AG10803 (cell line): ENCODE measurements around the gene RAB4B.
"Not testable (repeated sequence)": the region's sequence is repeated elsewhere in the genome, so short reads cannot be mapped to it uniquely, and the experiment has no call there.

Source experiments
- DNase-seq: peaks from one replicate; pipeline ENCODE4 v3.0.0; 2010; ENCODE audit warnings: low read depth
- H3K4me3 ChIP-seq: 2 replicates; pipeline ENCODE4 v1.5.1; 2011; ENCODE audit warnings: mild to moderate bottlenecking, low read length, control low read depth
- TF ChIP-seq, protein P1 (sequence below): conservative IDR thresholded peaks from 2 replicates; pipeline ENCODE4 v1.5.1; 2011; ENCODE audit warnings: mild to moderate bottlenecking, low read length, control low read depth, inconsistent platforms

Gene RAB4B

DNA sequence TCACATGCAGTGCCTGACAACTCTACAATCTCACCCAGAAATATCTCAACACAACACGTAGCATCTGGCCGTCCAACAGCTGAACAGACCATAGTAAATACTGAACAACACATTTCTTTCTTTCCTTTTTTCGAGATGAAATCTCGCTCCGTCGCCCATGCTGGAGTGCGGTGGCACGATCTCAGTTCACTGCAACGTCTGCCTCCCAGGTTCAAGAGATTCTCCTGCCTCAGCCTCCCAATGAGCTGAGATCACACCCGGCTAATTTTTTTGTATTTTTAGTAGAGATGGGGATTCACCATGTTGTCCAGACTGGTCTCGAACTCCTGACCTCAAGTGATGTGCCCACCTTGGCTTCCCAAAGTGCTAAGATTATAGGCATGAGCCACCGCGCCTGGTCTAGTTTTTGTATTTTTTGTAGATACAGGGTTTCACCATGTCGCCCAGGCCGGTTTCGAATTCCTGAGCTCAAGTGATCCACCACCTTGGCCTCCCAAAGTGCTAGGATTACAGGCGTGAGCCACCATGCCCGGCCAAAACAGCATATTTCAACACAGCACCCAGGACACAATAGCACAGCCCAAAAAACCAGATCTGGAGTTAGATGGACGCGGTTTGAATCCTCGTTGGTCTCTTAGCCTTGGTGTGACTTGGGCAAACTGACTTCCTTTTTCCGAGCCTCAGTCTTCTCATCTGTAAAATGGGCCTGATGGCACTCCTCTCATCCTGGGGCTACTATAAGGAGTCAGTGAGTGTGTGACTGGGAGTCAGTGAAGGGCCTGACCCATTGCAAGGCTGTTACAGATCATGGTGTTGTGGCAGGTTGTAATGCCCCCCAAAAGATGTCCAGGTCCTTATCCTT, 49.6 kb downstream of the RAB4B start:
- TF ChIP-seq, protein P1, sequence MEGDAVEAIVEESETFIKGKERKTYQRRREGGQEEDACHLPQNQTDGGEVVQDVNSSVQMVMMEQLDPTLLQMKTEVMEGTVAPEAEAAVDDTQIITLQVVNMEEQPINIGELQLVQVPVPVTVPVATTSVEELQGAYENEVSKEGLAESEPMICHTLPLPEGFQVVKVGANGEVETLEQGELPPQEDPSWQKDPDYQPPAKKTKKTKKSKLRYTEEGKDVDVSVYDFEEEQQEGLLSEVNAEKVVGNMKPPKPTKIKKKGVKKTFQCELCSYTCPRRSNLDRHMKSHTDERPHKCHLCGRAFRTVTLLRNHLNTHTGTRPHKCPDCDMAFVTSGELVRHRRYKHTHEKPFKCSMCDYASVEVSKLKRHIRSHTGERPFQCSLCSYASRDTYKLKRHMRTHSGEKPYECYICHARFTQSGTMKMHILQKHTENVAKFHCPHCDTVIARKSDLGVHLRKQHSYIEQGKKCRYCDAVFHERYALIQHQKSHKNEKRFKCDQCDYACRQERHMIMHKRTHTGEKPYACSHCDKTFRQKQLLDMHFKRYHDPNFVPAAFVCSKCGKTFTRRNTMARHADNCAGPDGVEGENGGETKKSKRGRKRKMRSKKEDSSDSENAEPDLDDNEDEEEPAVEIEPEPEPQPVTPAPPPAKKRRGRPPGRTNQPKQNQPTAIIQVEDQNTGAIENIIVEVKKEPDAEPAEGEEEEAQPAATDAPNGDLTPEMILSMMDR: no peak
- no peak overlapping the region for H3K4me3 ChIP-seq
- no peak for DNase-seq

DNA sequence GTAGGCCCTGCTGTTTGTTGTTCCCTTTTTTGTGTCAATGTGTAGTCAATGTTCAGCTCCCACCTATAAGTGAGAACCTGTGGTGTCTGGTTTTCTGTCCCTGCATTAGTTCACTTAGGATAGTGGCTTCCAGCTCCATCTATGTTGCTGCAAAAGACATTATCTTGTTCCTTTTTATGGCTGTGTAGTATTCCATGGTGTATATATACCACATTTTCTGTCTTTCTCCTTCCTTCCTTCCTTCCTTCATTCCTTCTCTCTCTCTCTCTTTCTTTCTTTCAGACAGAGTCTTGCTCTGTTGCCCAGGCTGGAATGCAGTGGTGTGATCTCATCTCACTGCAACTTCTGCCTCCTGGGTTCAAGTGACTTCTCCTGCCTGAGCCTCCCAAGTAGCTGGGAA, 51.2 kb downstream of the RAB4B start:
- no peak for DNase-seq
- TF ChIP-seq, protein P1: no peak
- H3K4me3 ChIP-seq: no peak overlapping the region

DNA sequence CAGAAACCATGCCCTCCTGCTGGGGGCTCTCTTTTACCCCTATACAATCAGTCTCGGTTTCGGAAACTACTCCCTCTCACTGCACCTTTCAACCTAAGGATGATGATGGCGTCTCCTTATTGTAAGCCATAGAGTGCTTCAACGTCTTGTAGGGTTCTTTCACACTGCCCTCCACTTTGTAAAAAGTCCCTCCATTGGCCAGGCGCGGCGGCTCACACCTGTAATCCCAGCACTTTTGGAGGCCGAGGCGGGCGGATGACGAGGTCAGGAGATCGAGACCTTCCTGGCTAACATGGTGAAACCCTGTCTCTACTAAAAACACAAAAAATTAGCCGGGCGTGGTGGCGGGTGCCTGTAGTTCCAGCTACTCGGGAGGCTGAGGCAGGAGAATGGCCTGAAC, 52.7 kb downstream of the RAB4B start:
- not testable (repeated sequence) for DNase-seq, H3K4me3 ChIP-seq

DNA sequence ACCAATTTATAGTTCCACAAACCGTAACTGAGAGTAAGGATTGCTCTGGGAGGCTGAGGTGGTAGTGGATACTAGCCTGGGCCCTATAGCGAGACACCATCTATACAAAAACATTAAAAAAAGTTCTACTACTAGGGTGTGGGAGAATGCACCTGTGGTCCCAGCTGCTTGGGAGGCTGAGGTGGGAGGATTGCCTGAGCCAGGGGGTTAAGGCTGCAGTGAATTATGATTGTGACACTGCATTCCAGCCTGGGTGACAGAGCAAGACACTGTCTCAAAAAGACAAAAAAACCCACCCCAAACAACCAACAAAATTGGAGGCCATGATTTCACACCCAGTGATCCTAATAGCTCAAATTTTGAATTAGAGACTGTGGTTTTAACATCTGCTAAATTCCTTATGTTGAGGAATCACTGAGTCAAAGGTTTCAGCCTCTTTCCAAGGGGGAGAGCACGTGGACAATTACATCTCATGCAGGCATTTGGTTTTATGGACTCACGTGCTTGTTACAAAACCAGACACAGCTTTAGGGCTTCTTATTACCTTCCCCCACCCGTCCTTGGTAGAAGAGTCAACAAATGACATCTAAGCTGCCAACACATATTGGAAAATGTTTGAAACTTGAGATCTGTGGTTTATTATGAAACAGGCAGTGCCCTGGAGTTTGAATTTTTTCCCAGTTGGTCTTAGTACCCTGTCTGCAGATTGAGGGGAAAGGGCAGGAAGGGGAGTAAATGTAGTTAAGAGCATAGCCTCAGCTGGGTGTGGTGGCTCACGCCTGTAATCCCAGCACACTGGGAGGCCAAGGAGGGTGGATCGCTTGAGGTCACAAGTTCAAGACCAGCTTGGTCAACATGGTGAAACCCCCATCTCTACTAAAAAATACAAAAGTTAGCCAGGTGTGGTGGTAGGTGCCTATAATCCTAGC, 53.7 kb downstream of the RAB4B start:
- DNase-seq: peak; percentile 100
- H3K4me3 ChIP-seq: no peak overlapping the region
- TF ChIP-seq, protein P1: no peak

DNA sequence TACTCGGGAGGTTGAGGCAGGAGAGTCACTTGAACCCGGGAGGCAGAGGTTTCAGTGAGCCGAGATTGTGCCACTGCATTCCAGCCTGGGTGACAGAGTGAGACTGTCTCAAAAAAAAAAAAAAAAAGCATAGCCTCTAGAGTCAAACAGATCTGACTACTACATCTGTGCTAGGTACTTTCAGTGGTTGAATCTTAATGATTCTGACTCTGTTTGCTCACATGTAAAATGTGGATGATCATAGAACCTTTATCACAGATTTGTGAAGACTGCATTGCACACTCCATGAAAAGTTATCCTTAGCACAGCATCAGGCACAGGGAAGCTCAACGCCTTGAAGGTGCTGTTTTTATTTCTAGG, 54.4 kb downstream of the RAB4B start:
- DNase-seq, H3K4me3 ChIP-seq: not testable (repeated sequence)

DNA sequence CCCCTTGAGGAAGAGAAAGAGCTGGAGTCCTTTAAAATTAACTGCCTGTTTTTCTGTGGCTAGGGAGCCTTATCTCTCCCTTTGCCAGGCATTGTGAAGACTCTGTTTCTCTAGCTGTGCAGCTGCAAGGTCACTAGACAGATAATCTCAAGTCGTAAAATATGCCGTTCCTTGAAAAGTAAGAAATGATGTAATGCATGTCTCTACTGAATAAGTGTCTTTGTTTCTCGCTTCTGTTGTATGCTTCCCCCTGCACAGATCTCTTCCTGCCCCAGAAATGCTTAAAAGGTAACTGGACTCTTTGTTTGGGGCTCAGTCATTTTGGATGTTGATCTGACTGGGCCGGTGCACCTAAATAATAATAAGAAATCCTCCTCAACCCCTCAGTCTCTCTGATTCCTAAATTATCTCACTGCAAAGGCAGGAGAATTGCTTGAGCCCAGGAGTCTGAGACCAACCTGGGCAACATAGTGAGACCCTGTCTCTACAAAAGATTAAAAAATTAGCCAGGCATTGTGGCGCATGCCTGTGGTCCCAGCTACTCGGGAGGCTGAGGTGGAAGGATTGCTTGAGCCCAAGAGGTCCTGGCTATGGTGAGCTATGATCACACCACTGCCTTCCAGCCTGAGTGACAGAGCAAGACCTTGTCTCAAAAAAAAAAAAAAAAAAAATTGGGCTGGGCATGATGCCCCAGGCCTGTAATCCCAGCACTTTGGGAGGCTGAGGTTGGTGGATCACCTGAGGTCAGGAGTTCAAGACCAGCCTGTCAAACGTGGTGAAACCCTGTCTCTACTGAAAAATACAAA, 55.9 kb downstream of the RAB4B start:
- DNase-seq, H3K4me3 ChIP-seq: not testable (repeated sequence)

DNA sequence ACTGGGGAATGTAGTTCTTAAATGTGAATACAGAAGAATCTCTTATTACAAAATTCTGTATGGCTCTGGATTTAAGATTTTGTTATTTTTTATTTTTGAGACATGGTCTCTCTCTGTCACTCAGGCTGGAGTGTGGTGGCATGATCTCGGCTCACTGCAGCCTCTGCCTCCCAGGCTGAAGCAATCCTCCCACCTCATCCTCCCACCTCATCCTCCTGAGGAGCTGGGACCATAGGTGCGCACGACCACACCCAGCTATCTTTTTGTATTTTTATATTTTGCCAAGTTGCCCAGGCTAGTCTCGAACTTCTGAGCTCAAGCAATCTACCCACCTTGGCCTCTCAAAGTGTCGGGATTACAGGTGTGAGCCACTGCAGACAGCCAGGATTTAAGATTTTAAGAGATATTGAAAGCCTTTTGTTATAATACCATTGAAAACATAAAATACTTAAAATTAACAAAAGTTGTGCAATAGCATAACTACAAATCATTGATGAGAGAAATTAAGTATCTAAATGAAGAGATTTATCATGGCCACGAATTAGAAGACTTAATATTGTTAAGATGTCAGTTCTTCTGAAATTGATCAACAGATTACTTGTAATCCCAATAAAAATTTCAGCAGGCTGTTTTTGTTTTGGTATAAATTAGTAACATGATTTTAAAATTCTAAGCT, 58.8 kb downstream of the RAB4B start:
- no peak overlapping the region for H3K4me3 ChIP-seq
- TF ChIP-seq, protein P1: no peak
- DNase-seq: no peak

DNA sequence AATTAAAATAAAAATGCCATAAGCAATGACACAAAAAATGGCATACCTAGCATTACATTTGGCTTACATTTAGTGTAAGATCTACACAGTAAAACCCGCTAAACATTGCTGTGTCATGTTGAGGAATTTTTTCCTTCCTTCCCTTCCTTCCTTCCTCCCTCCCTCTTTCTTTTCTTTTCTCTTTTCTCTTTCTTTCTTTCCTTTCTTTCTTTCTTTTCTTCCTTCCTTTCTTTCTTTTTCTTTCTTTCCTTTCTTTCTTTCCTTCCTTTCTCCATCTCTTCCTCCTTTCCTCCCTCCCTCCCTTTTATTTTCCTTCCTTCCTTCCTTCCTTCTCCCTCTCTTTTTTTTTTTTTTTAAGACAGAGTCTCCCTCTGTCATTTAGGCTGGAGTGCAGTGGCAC, 60.4 kb downstream of the RAB4B start:
- not testable (repeated sequence) for DNase-seq, H3K4me3 ChIP-seq

DNA sequence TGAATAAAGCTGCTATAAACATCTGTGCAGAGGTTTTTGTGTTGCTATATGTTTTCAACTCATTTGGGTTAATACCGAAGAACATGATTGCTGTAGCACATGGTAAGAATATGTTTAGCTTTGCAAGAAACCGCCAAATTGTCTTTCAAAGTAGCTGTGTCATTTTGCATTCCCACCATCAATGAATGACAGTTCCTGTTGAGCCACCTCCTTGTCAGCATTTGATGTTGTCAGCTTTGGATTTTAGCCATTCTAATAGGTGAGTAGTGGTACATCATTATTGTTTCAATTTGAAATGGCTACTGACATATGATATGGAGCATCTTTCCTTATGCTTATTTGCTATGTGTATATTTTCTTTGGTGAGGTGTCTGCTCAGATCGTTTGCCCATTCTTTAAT, 64.0 kb downstream of the RAB4B start:
- DNase-seq: not testable (repeated sequence)

DNA sequence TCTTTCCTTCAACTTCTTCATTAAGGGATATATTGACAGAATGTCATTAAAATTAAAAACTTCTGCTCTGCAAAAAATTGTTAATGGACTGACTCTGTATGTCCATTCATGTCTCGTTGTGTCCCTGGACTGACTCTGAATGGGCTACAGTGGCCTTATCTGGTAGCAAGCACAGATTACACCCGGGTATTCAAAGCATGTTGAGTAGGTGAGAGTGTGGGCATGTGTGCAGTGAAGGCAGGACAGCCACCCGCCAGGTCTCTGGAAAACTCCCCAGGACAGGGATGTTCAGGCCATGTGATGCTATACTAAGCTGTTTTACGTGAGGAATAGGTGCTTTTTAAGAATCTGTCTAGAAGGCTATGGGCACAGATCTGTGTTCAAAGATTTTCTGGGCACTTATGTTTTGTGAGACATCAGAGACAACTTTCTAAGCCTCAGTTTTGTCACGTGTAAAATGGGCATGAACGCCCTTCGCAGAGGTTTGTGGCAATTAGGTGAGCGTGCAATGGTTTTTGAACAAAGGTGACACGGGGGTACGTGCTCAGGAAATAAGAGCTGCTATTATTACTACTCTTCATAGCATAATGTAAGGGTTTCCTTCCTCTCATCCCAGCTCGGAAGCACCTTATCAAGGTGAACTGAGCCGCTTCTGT, 65.1 kb downstream of the RAB4B start:
- H3K4me3 ChIP-seq: not testable (repeated sequence)

More for the DNA sequence above, 64.0 kb downstream of the RAB4B start:
- not testable (repeated sequence) for H3K4me3 ChIP-seq

DNA sequence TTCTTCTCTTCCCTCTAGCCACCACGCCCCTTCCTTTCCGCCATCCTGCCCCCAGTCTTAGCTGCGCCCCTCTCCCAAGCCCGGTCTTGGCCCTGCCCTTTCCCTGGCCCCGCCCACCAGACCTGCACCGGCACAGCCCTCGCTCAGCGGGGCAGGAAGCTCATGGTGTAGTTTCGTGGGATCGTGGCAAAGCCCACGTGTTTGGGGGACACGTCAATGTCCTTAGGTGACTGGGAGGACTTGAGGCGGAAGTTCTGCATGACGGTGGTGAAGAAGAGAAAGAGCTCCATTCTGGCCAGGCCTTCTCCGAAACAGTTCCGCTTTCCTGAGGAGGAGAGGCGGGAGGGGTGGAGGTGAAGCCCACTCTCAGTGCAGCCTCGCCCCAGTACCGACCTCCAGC, 65.6 kb downstream of the RAB4B start:
- H3K4me3 ChIP-seq, DNase-seq: not testable (repeated sequence)

More for the DNA sequence above, 65.1 kb downstream of the RAB4B start:
- not testable (repeated sequence) for DNase-seq
